Uterus (tissue), 4 donors: ENCODE data around the gene ITGAV. TPM values are rescaled to one million over a fixed set of nuclear protein-coding genes. Genes with fewer than 3 reads are reported as not detected.

Source experiments
- DNase-seq, 2 donors: peaks; one replicate each; pipeline ENCODE4 v3.0.0-alpha.2; 2019 to 2020
- H3K27ac ChIP-seq, 2 donors: fragments of 200-600 bp; sonication (generic); 1 replicate in 1 of 2; 2 replicates in 1 of 2; pipeline ENCODE4 v1.5.1; 2016 to 2018
- H3K27me3 ChIP-seq, 2 donors: fragments of 200-600 bp; sonication (generic); one replicate each; pipeline ENCODE4 v1.5.1; 2018 to 2019; ENCODE audit warnings: control low read depth in 1 of 2
- H3K36me3 ChIP-seq, 2 donors: fragments of 200-600 bp; sonication (generic); one replicate each; pipeline ENCODE4 v1.5.1; 2019; ENCODE audit warnings: control low read depth in 1 of 2
- H3K4me1 ChIP-seq, 2 donors: fragments of 200-600 bp; sonication (generic); one replicate each; pipeline ENCODE4 v1.5.1; 2018 to 2019; ENCODE audit warnings: control low read depth in 1 of 2
- H3K4me3 ChIP-seq, 2 donors: fragments of 200-600 bp; sonication (generic); 1 replicate in 1 of 2; 2 replicates in 1 of 2; pipeline ENCODE4 v1.5.1; 2018 to 2019; ENCODE audit warnings: mild to moderate bottlenecking in 1 of 2
- H3K9me3 ChIP-seq, 2 donors: fragments of 200-600 bp; sonication (generic); one replicate each; pipeline ENCODE4 v1.5.1; 2019; ENCODE audit warnings: control low read depth in 1 of 2
- POLR2A ChIP-seq, 2 donors: fragments of 450-650 bp; IDR thresholded peaks; one replicate each; pipeline ENCODE4 v1.6.1; 2016; ENCODE audit warnings: antibody characterized with exemption in 2 of 2, mild to moderate bottlenecking in 1 of 2, moderate library complexity in 1 of 2
- intact Hi-C: fragments of 100-400 bp; cut with DNase I; formaldehyde crosslinking; loops from one replicate; pipeline ENCODE4 v1.15.1; 2023; ENCODE audit warnings: low total_unique reads
- total RNA-seq, 4 donors: library from RNA; depleted of rRNA in 3 of 4; stranded (reverse); fragments of >200 nt in 3 of 4; gene quantifications; one replicate each; pipeline versions ENCODE4 v1.1.0 to v1.2.4, GENCODE V29; 2014 to 2023
- TF ChIP-seq, protein P1 (sequence below), 4 experiments: fragments of 200-600 bp in 2 of 4; fragments of 450-650 bp in 2 of 4; sonication (generic) in 2 of 4; IDR thresholded peaks; one replicate each; pipeline ENCODE4 v1.5.1; 2016 to 2019; ENCODE audit warnings: antibody characterized with exemption in 4 of 4, mild to moderate bottlenecking in 2 of 4, moderate library complexity in 1 of 4
- donor health status: DM: yes; HTN: yes; CAD: no.

Gene ITGAV
- total RNA-seq, 4 donors from 2014 or later = 76.9 to 232 (median 104) TPM

DNA sequence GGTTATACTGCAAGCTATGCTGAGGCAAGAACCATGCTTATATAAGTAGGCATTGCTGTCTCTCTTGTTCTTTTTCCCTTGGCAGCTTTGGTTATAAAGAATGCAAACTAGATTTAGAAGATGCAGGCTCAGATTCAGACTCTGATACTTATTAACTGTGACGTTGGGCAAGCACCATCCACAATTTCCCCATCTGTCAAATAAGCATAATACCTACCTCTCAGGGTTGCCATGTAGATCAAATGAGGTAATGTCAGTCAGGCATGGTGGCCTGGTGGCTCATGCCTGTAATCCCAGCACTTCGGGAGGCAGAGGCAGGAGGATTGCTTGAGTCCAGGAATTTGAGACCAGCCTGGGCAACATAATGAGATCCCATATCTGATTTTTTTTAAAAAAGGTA lies 21.7 kb downstream of the ITGAV start:
- TF ChIP-seq POLR2A (IDR thresholded peaks at IDR 0.05) = no peak
- TF ChIP-seq, protein P1, sequence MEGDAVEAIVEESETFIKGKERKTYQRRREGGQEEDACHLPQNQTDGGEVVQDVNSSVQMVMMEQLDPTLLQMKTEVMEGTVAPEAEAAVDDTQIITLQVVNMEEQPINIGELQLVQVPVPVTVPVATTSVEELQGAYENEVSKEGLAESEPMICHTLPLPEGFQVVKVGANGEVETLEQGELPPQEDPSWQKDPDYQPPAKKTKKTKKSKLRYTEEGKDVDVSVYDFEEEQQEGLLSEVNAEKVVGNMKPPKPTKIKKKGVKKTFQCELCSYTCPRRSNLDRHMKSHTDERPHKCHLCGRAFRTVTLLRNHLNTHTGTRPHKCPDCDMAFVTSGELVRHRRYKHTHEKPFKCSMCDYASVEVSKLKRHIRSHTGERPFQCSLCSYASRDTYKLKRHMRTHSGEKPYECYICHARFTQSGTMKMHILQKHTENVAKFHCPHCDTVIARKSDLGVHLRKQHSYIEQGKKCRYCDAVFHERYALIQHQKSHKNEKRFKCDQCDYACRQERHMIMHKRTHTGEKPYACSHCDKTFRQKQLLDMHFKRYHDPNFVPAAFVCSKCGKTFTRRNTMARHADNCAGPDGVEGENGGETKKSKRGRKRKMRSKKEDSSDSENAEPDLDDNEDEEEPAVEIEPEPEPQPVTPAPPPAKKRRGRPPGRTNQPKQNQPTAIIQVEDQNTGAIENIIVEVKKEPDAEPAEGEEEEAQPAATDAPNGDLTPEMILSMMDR (IDR thresholded peaks at IDR 0.05) = no peak
- Histone ChIP-seq H3K36me3 (no peaks in the 10 kb centered on the region), H3K9me3 (no peaks in the 10 kb centered on the region), H3K27ac (no peak overlapping the region), H3K4me3 (no peak overlapping the region), H3K27me3 (no peaks in the 10 kb centered on the region), H3K4me1 (no peaks in the 10 kb centered on the region)
- intact Hi-C loops = no loop called here
- DNase-seq = no peak

DNA sequence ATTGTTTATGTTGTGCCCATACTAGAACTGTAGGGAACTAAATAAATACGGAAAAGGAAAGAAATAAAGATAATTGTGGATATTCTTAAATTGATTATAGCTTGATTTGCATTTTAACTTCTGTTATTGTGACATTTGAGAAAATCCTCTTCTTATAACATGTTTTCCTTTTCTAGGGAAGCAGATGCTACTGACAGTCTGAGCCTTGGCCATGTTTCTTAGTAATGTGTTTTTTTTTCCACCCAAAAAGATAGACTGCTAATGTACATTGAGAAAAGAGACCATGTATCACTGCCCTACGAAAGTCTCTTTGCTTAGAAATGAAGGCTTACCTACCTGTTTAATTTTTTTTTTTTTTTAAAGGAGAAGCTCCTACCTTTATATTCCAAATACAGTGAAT lies 22.2 kb downstream of the ITGAV start:
- H3K9me3 ChIP-seq = no peaks in the 10 kb centered on the region
- no peaks in the 10 kb centered on the region for H3K27me3 ChIP-seq
- no peak overlapping the region for H3K4me3 ChIP-seq
- H3K4me1 ChIP-seq = peaks cover 0 to under 1% of the 10 kb centered on the region in 2 donors
- TF ChIP-seq, protein P1 (IDR thresholded peaks at IDR 0.05) = no peak
- no peak for TF ChIP-seq POLR2A (IDR thresholded peaks at IDR 0.05)
- no peak for DNase-seq
- H3K27ac ChIP-seq = peak overlapping the region in 1 of 2 donors; percentile 6
- intact Hi-C loops = no loop called here
- no peaks in the 10 kb centered on the region for H3K36me3 ChIP-seq

DNA sequence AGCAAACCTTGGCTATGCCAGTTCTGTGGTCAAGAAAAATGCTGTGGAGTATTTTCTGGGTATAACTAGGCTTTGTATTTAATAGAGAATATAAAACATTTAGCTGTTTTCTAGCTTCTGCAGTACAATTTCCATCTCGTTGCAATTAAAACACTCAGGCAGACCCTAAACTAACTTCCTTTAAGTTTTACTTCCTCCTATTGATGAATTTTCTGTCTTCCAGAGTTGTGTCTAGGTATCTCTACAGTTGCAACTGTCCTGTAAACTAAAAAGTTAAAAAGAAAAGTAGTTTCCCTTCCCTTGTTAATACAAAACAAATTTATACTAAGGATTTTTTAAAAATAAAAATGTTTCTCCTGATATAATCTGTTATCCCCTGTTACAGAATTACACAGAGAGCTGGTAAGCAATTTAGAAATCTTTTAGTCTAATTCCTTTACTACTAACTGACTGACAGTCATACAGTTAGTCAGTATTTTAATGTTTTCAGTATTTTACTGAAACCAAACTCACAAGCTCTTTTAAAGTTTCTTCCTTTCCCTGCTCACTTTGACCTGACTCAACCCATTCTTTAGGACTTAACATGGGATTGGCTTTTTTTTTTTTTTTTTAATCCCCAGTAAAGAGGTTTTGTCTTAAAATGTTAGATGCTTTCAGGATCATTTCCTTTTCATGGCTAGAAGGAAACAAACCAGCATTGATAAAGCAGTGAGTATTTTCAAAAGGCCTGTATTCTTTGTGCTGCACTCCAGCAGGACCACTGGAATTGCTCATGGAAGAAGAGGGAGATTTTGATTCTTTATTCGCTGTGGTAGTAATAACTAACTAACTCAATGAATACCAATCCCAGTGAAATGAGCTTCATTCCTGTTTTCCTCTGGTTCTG lies 22.9 kb downstream of the ITGAV start:
- peaks cover 0 to 8% of the 10 kb centered on the region in 2 donors for H3K4me1 ChIP-seq

DNA sequence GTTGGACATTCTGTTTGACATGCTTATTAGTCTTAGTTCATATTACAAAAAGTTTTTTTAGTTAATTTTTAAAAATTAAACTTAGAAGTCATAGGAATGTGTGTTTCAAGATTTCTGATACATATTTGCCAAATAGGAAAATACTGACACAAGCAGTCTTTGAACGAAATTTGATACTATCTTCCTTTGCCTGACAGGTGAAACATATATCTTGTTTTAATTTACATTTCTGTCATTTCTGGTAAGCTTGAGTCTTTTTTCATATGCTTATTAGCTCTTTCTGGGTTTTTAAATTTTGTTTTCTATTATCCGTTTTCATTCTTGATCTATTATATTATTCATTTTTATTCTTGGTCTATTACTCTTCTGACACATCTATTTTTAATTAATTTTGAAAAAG lies 24.5 kb downstream of the ITGAV start:
- no peak for DNase-seq
- intact Hi-C loops = no loop called here
- H3K4me1 ChIP-seq = peaks cover 0 to 9% of the 10 kb centered on the region in 2 donors
- no peaks in the 10 kb centered on the region for H3K27me3 ChIP-seq
- H3K36me3 ChIP-seq = no peaks in the 10 kb centered on the region
- TF ChIP-seq POLR2A (IDR thresholded peaks at IDR 0.05) = no peak
- TF ChIP-seq, protein P1 (IDR thresholded peaks at IDR 0.05) = no peak
- H3K9me3 ChIP-seq = no peaks in the 10 kb centered on the region
- H3K4me3 ChIP-seq = no peak overlapping the region
- H3K27ac ChIP-seq = no peak overlapping the region

More for the DNA sequence above, 22.9 kb downstream of the ITGAV start:
- no peaks in the 10 kb centered on the region for H3K27me3 ChIP-seq
- no peak for TF ChIP-seq POLR2A (IDR thresholded peaks at IDR 0.05)
- TF ChIP-seq, protein P1 (IDR thresholded peaks at IDR 0.05) = no peak
- no peak for DNase-seq
- peak overlapping the region in 1 of 2 donors; percentile 6 for H3K27ac ChIP-seq
- H3K36me3 ChIP-seq = no peaks in the 10 kb centered on the region
- intact Hi-C loops = no loop called here
- no peaks in the 10 kb centered on the region for H3K9me3 ChIP-seq
- H3K4me3 ChIP-seq = no peak overlapping the region

DNA sequence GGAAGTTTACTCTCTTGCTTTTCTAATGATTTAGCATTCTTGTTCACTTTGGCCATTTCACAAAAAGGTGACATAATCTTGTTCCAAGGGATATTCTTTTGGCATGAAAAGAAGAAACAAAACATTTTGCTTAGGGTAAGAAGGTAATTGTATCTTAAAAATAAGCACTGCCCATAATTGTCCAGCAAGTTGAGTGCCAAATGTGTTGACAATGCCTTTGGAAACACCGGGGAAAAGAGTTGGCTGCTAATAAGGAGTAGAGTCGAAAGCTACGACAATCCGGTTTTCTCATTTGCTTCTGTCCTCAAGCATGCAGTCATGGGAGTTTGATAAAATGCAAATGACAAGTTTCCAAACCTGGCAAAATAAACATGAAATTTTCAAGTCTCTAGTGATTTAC lies 27.3 kb downstream of the ITGAV start:
- TF ChIP-seq POLR2A (IDR thresholded peaks at IDR 0.05) = no peak
- TF ChIP-seq, protein P1 (IDR thresholded peaks at IDR 0.05) = no peak
- no peaks in the 10 kb centered on the region for H3K36me3 ChIP-seq
- no peak overlapping the region for H3K4me3 ChIP-seq
- peak overlapping the region in 1 of 2 donors; percentile 39 for H3K27ac ChIP-seq
- H3K9me3 ChIP-seq = no peaks in the 10 kb centered on the region
- no peak for DNase-seq
- peaks cover 0 to 9% of the 10 kb centered on the region in 2 donors for H3K4me1 ChIP-seq
- intact Hi-C loops = no loop called here
- H3K27me3 ChIP-seq = no peaks in the 10 kb centered on the region
